ENCODE results near the gene SH3D19. TPM values are rescaled to one million over a fixed set of nuclear protein-coding genes. Genes with fewer than 3 reads are reported as not detected.

The SH3D19 gene
- total RNA-seq, 5 donors from 2014 or later (not counting 1 experiment from before 2014, with no cell fraction given): 0.38 to 0.66 (median 0.51) TPM; not detected in 1

GRCh38 chr4:151207186-151207585, 118.2 kb downstream of the SH3D19 start:
- no CpG with 5 or more reads among the region's 1 CpG for WGBS (ENCODE audit: insufficient coverage)
- Histone ChIP-seq H3K4me1 (ENCODE audit: control insufficient read depth in 1 of 2, extremely low read depth in 1 of 2, insufficient read depth in 2 of 2, low read length in 2 of 2) (no peaks in the 10 kb centered on the region), H3K27ac (ENCODE audit: low read length) (no peak overlapping the region), H3K4me3 (ENCODE audit: control insufficient read depth in 1 of 2, extremely low read depth in 1 of 2, low read length in 1 of 2) (no peak overlapping the region), H3K36me3 (ENCODE audit: control insufficient read depth in 2 of 2, extremely low read depth in 1 of 2, insufficient read depth in 1 of 2, low read length in 1 of 2) (no peaks in the 10 kb centered on the region), H3K27me3 (replicated peaks in 1 of 2; ENCODE audit: control insufficient read depth in 2 of 2, extremely low read depth in 1 of 2, insufficient read depth in 2 of 2, low read length in 1 of 2) (no peaks in the 10 kb centered on the region), H3K9me3 (no peaks in the 10 kb centered on the region)
- CTCF ChIA-PET: interaction anchor here in 1 of 2 donors (1.3 kb wide), 1 partner anchor 13 kb away, joined by 3 read pairs; no protein-coding TSS in a partner anchor
- no peaks in the 10 kb centered on the region for H3K27me3 Mint-ChIP-seq
- POLR2A ChIA-PET: no interaction called here
- H3K9me3 Mint-ChIP-seq: no peaks in the 10 kb centered on the region
- H3K36me3 Mint-ChIP-seq: no peaks in the 10 kb centered on the region
- ATAC-seq (replicated peaks in 1 of 4): no peak
- H3K27ac Mint-ChIP-seq: no peak overlapping the region
- no peak overlapping the region for H3K4me3 Mint-ChIP-seq
- H3K4me1 Mint-ChIP-seq: no peaks in the 10 kb centered on the region
- no peak for DNase-seq

GRCh38 chr4:151206241-151207005, 119.0 kb downstream of the SH3D19 start:
- H3K9me3 Mint-ChIP-seq: no peaks in the 10 kb centered on the region
- Histone ChIP-seq H3K4me3 (ENCODE audit: control insufficient read depth in 1 of 2, extremely low read depth in 1 of 2, low read length in 1 of 2) (no peak overlapping the region), H3K9me3 (no peaks in the 10 kb centered on the region), H3K27ac (ENCODE audit: low read length) (no peak overlapping the region), H3K27me3 (replicated peaks in 1 of 2; ENCODE audit: control insufficient read depth in 2 of 2, extremely low read depth in 1 of 2, insufficient read depth in 2 of 2, low read length in 1 of 2) (no peaks in the 10 kb centered on the region), H3K4me1 (ENCODE audit: control insufficient read depth in 1 of 2, extremely low read depth in 1 of 2, insufficient read depth in 2 of 2, low read length in 2 of 2) (no peaks in the 10 kb centered on the region), H3K36me3 (ENCODE audit: control insufficient read depth in 2 of 2, extremely low read depth in 1 of 2, insufficient read depth in 1 of 2, low read length in 1 of 2) (no peaks in the 10 kb centered on the region)
- WGBS (ENCODE audit: insufficient coverage): 29% methylated on average over 2 of the region's 3 CpGs
- POLR2A ChIA-PET: no interaction called here
- no peak overlapping the region for H3K4me3 Mint-ChIP-seq
- CTCF ChIA-PET: interaction anchor here in 1 of 2 donors (1.3 kb wide), 1 partner anchor 14 kb away, joined by 3 read pairs; no protein-coding TSS in a partner anchor
- no peak overlapping the region for H3K27ac Mint-ChIP-seq
- H3K36me3 Mint-ChIP-seq: no peaks in the 10 kb centered on the region
- no peaks in the 10 kb centered on the region for H3K27me3 Mint-ChIP-seq
- ATAC-seq (replicated peaks in 1 of 4) (no peak), DNase-seq (no peak)
- no peaks in the 10 kb centered on the region for H3K4me1 Mint-ChIP-seq

- Mint-ChIP-seq H3K9me3 (no peaks in the 10 kb centered on the region), H3K36me3 (no peaks in the 10 kb centered on the region), H3K4me1 (no peaks in the 10 kb centered on the region), H3K4me3 (no peak overlapping the region), H3K27me3 (no peaks in the 10 kb centered on the region), H3K27ac (no peak overlapping the region)
- ChIA-PET CTCF (no interaction called here), POLR2A (interaction anchor here in 1 of 2 donors (0.5 kb wide), 1 partner anchor 175 kb away, joined by 3 read pairs; no protein-coding TSS in a partner anchor)
- Histone ChIP-seq H3K27me3 (replicated peaks in 1 of 2; ENCODE audit: control insufficient read depth in 2 of 2, extremely low read depth in 1 of 2, insufficient read depth in 2 of 2, low read length in 1 of 2) (no peaks in the 10 kb centered on the region), H3K9me3 (no peaks in the 10 kb centered on the region), H3K27ac (ENCODE audit: low read length) (no peak overlapping the region), H3K36me3 (ENCODE audit: control insufficient read depth in 2 of 2, extremely low read depth in 1 of 2, insufficient read depth in 1 of 2, low read length in 1 of 2) (no peaks in the 10 kb centered on the region), H3K4me3 (ENCODE audit: control insufficient read depth in 1 of 2, extremely low read depth in 1 of 2, low read length in 1 of 2) (no peak overlapping the region), H3K4me1 (ENCODE audit: control insufficient read depth in 1 of 2, extremely low read depth in 1 of 2, insufficient read depth in 2 of 2, low read length in 2 of 2) (no peaks in the 10 kb centered on the region)
- WGBS (ENCODE audit: insufficient coverage): no CpG with 5 or more reads among the region's 1 CpG
- no peak for ATAC-seq (replicated peaks in 1 of 4)
- DNase-seq: no peak
These were observed 119.7 kb downstream of the SH3D19 start for GRCh38 chr4:151205722-151206121.

- DNase-seq: no peak
These were observed 120.4 kb downstream of the SH3D19 start for GRCh38 chr4:151204925-151205524.

GRCh38 chr4:151202851-151203455, 122.5 kb downstream of the SH3D19 start:
- no peaks in the 10 kb centered on the region for H3K4me1 ChIP-seq (ENCODE audit: control insufficient read depth in 1 of 2, extremely low read depth in 1 of 2, insufficient read depth in 2 of 2, low read length in 2 of 2)
- Mint-ChIP-seq H3K36me3 (no peaks in the 10 kb centered on the region), H3K9me3 (no peaks in the 10 kb centered on the region), H3K4me1 (no peaks in the 10 kb centered on the region), H3K27ac (no peak overlapping the region), H3K27me3 (no peaks in the 10 kb centered on the region), H3K4me3 (no peak overlapping the region)
- H3K9me3 ChIP-seq: no peaks in the 10 kb centered on the region
- ChIA-PET POLR2A (no interaction called here), CTCF (no interaction called here)
- WGBS (ENCODE audit: insufficient coverage): 100% methylated on average over 2 of the region's 6 CpGs
- H3K27me3 ChIP-seq (replicated peaks in 1 of 2; ENCODE audit: control insufficient read depth in 2 of 2, extremely low read depth in 1 of 2, insufficient read depth in 2 of 2, low read length in 1 of 2): no peaks in the 10 kb centered on the region
- no peak overlapping the region for H3K27ac ChIP-seq (ENCODE audit: low read length)
- DNase-seq (no peak), ATAC-seq (replicated peaks in 1 of 4) (no peak)
- H3K36me3 ChIP-seq (ENCODE audit: control insufficient read depth in 2 of 2, extremely low read depth in 1 of 2, insufficient read depth in 1 of 2, low read length in 1 of 2): no peaks in the 10 kb centered on the region
- no peak overlapping the region for H3K4me3 ChIP-seq (ENCODE audit: control insufficient read depth in 1 of 2, extremely low read depth in 1 of 2, low read length in 1 of 2)

More at GRCh38 chr4:151204925-151205524, 120.4 kb downstream of the SH3D19 start:
- H3K4me1 Mint-ChIP-seq: no peaks in the 10 kb centered on the region
- no peaks in the 10 kb centered on the region for H3K27me3 Mint-ChIP-seq
- CTCF ChIA-PET: no interaction called here
- no peak for ATAC-seq (replicated peaks in 1 of 4)
- no peaks in the 10 kb centered on the region for H3K36me3 Mint-ChIP-seq
- no peak overlapping the region for H3K4me3 Mint-ChIP-seq
- no CpG with 5 or more reads among the region's 10 CpGs for WGBS (ENCODE audit: insufficient coverage)
- Histone ChIP-seq H3K27me3 (replicated peaks in 1 of 2; ENCODE audit: control insufficient read depth in 2 of 2, extremely low read depth in 1 of 2, insufficient read depth in 2 of 2, low read length in 1 of 2) (no peaks in the 10 kb centered on the region), H3K4me3 (ENCODE audit: control insufficient read depth in 1 of 2, extremely low read depth in 1 of 2, low read length in 1 of 2) (no peak overlapping the region), H3K4me1 (ENCODE audit: control insufficient read depth in 1 of 2, extremely low read depth in 1 of 2, insufficient read depth in 2 of 2, low read length in 2 of 2) (no peaks in the 10 kb centered on the region), H3K36me3 (ENCODE audit: control insufficient read depth in 2 of 2, extremely low read depth in 1 of 2, insufficient read depth in 1 of 2, low read length in 1 of 2) (no peaks in the 10 kb centered on the region), H3K27ac (ENCODE audit: low read length) (no peak overlapping the region), H3K9me3 (no peaks in the 10 kb centered on the region)
- H3K27ac Mint-ChIP-seq: no peak overlapping the region
- no peaks in the 10 kb centered on the region for H3K9me3 Mint-ChIP-seq
- POLR2A ChIA-PET: no interaction called here

GRCh38 chr4:151202381-151202780, 123.0 kb downstream of the SH3D19 start:
- Mint-ChIP-seq H3K4me3 (no peak overlapping the region), H3K27ac (no peak overlapping the region), H3K36me3 (no peaks in the 10 kb centered on the region), H3K9me3 (no peaks in the 10 kb centered on the region), H3K4me1 (no peaks in the 10 kb centered on the region), H3K27me3 (no peaks in the 10 kb centered on the region)
- DNase-seq (no peak), ATAC-seq (replicated peaks in 1 of 4) (no peak)
- Histone ChIP-seq H3K4me3 (ENCODE audit: control insufficient read depth in 1 of 2, extremely low read depth in 1 of 2, low read length in 1 of 2) (no peak overlapping the region), H3K27me3 (replicated peaks in 1 of 2; ENCODE audit: control insufficient read depth in 2 of 2, extremely low read depth in 1 of 2, insufficient read depth in 2 of 2, low read length in 1 of 2) (no peaks in the 10 kb centered on the region), H3K36me3 (ENCODE audit: control insufficient read depth in 2 of 2, extremely low read depth in 1 of 2, insufficient read depth in 1 of 2, low read length in 1 of 2) (no peaks in the 10 kb centered on the region), H3K9me3 (no peaks in the 10 kb centered on the region), H3K4me1 (ENCODE audit: control insufficient read depth in 1 of 2, extremely low read depth in 1 of 2, insufficient read depth in 2 of 2, low read length in 2 of 2) (no peaks in the 10 kb centered on the region), H3K27ac (ENCODE audit: low read length) (no peak overlapping the region)
- no CpG with 5 or more reads among the region's 2 CpGs for WGBS (ENCODE audit: insufficient coverage)
- POLR2A ChIA-PET: no interaction called here
- CTCF ChIA-PET: no interaction called here
